AG20443 (cell line): Measurements from ENCODE around the gene KRT28.
"Not testable (repeated sequence)": the region's sequence is repeated elsewhere in the genome, so short reads cannot be mapped to it uniquely, and the experiment has no call there.

Experiments
- DNase-seq: peaks from one replicate; pipeline ENCODE4 v3.0.0; 2012; ENCODE audit warnings: low spot score, mixed read lengths

KRT28 gene

DNA sequence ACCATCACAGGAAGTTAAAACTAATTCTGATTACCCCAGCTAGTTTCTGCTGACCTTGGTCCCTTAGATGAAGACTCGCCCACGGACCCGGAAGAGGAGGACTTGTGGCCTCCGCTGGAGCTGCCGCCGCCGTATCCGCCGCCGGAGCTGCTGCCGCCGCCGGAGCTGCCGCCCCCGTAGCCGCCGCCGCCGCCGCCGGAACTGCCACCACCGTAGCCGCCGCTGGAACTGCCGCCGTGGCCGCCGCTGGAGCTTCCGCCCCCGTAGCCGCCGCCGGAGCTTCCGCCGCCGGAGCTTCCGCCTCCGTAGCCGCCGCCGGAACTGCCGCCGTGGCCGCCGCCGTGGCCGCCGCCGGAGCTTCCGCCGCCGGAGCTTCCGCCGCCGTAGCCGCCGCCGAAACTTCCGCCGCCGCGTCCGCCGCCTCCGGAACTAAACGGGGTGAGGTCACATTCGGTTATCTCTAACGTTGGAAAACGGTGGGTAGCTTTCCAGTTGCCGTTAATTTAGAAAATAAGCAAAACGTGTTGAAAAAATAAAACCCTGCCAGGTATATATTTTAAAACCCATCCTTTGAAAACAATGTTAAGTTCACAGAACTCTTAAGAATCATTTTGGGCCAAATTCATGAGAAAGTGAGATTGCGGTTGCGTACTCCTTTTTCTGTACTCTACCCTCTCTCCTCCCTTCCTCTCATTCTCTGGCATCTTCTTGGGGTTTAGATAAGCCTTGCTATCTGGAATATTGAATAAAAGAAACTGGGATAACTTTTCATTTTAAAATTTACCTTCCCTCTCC lies 19.2 kb upstream of the KRT28 start:
- DNase-seq, result peak; percentile 91

DNA sequence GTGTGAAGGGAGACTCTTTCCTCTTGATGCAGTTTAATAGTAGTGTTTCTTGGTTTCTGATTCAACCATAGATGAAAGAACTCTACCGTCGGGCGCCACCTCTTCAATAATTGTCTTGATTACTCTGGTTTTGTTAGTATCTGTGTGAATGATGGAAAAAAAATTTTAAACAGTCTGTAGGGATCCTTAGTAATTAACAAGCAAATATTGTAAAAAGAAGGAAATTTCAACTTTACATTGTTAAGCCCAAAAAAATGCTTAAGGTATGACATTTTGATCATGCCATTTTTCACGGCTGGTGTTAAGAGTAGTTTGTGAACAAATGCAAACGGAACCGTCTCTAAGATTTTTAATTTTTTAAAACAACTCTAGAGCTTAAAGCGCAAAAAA lies 18.6 kb upstream of the KRT28 start:
- no peak for DNase-seq

DNA sequence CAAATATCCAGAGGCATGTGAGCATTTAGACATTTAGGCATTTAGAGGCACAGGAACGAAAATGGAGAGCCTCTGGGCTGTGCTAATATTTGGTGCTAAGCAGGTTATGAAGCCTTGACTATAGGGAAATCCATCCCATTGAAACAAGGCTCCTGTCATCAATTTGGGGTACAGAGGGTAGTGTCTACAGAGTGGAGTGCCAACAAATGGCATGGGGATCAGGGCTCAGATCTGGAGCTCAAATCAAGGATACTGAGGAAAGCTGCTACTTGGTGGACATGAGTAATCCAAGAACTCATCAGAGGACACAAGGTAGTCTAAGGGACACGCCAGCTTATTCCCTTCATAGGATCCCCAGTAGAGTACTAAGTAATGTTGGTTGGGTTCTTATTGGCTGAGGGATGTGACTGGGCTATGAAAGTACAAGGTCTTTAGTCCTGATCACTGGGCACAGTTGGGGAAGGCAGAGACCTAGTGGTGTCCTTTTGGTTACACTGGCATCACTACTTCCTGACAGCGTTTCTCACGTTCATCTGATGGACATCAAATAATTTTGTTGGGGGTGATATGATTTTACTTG lies 17.4 kb upstream of the KRT28 start:
- no peak for DNase-seq

DNA sequence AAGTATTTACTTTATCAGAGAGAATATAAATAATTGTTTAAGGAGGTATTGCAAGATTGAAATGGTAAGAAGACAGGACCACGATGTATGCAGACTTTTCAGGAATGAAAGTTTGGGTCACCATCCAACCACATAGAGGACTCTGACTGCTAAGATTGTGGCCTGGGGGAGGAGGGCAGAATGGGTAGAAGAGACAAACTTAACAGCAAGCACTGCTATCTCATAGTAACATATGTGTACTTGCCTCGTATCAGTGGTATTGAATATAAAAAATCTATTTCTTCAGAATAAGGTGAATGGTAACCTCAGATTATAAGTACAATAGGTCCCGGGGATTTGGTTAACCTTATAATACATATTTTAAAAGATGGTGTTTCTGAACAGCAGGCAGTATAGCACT lies 16.8 kb upstream of the KRT28 start:
- no peak for DNase-seq

DNA sequence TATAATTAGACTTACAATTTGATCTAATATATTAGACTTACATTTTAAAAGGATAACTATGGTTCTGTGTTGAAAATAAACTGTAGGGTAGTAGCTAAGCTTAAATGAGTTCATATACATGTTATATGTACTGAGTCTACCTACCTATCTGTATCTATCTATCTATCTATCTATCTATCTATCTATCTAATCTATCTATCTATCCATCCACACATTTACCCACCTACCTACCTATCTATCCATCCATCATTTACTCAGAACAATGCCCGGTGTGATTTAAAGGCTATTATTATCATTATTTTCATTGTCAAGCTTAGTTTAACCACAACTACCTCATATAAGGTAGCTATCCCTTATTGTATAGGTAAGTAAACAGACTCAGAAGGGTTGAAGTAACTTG lies 15.6 kb upstream of the KRT28 start:
- DNase-seq, result no peak

DNA sequence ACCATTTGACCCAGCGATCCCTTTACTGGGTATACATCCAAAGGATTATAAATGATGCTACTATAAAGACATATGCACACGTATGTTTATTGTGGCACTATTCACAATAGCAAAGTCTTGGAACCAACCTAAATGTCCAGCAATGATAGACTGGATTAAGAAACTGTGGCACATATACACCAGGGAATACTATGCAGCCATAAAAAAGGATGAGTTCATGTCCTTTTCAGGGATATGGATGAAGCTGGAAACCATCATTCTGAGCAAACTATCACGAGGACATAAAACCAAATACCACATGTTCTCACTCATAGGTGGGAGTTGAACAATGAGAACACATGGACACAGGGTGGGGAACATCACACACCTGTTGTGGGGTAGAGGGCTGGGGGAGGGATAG lies 14.9 kb upstream of the KRT28 start:
- DNase-seq, result not testable (repeated sequence)

DNA sequence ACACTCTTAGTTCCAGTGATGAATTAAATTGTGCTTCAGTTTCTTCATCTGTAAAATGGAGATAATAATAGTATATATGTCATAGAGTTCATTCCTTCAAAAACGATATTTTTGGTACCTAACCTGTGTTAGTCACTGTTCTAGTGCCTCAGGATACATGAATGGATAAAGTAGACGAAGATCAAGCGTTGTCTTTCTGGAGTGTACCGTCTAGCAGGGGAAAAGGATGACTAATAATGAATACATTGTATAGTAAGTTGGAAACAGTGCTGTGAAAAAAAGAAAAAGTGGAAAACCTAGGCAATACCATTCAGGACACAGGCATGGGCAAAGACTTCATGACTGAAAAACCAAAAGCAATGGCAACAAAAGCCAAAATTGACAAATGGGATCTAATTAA lies 14.0 kb upstream of the KRT28 start:
- DNase-seq, result no peak

DNA sequence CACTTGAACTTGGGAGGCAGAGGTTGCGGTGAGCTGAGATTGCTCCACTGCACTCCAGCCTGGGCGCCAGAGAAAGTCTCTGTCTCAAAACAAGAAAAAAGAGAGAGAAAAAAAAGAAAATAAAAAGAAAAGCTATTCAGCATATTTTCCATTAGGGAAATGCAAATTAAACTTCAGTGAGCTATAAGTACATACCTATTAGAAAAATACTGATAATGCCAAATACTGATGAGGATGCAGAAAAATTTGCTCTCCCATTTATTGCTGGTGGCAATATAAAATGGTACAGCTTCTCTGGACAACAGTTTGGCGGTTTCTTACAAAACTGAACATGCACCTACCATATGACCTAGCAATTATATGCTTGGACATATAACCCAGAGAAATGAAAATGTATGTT lies 12.9 kb upstream of the KRT28 start:
- no peak for DNase-seq

DNA sequence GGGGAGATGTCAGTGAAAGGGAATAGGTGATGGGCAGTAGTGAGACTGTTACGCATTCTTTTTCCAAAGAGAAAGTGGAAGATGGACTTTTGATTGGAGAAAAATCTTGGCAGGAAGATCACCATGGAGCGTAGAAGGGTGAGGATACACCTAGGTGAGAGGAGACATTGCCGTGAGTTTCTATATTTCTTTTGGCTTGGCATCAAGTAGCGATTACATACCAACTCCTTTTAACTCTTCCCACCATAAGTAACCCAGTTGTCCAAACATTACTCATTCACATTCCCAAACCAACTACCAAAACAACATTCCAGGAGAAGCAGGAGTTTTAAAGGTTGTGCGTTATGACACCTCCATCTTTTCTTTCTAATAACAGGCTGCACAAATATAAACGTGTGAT lies 10.7 kb upstream of the KRT28 start:
- DNase-seq, result no peak

DNA sequence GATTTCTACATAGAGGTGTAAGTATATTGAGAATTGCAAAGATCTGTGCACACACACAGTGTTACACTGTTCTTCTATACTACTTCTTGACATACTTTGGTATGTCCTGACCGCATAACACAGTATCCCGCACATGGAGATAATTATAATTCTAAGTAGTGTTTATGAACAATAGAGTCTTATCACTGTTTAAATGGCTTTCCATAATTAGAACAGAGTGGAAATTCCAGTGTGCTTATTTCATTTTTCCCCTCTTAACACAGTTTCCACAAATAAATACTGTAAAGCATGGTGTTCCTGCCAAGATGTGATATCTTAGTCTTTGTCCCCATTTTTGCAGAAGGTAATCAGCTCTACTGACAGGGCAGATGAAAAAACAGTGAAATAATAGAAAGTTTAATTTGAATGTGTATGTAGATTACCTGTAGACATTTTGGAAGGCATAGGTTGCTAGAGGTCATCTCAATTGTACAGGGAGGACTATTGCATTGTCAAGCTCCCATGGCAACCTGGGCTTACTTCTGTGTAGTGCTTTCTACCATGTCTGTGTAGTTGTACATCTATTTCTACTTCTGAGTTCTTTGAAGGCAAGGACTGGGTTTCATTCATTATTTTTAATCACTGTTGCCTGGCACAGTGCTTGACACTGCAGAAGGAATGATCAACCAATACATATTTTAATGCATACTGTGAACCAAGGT lies 10.1 kb upstream of the KRT28 start:
- DNase-seq, result no peak

DNA sequence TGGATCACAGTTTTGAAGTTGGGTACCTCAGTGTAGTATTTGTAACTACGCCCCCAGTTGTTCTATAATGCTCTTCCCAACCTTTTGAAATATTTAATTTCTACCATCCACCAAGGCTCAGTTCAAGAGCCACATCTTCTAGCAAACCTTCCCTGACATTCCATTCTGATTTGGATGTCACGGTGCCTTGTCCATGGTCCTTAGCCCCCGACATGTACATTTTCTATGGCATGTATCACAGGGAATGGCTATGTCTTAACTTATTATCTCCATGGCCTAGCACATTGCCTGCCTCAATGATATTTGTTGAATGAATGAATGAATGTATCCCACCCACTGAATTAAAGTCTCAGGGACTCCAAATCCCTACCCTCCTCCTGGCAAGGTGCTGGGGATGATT lies 6.4 kb upstream of the KRT28 start:
- DNase-seq, result no peak

DNA sequence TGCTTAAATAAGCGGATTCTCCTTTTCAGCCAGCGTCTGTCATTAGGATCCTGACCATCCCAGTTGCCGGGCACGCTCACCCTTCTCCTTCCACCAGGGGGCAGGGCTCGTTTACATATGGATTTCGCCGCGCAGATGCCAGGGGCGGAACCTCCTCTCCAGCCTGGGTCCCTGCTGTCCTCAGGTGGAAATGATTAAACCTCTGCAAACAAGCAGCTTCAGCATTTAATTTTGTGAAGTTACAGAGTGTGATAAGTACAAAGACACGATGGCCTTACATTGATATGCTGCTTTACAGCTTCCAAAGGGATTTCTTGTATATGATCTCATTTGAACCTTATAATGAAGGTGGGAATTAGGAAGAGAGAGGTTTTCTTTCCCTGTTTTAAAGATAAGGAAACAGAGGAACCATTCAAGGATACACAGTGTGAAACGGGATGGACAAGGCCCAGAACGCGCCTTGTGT lies 3.9 kb upstream of the KRT28 start:
- DNase-seq, result peak; percentile 91

DNA sequence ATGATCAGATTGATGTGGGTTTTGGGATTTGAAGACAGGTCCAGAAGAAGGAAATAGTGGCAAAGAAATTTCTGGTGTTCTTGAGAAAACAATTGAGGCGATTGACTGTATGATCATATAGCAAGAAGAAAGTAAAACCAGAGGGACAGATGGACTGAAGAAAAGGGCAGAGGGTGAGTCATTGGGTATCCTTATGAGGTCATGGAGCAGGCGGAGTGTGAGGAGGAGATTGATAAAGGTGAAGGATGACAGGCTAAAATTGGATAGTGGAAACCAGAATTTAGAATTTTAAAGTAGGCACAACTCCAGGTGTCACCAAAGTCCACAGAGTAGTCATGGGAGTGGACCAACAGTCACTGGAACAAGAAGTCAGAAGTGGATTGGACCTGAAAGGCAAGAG lies 1.4 kb upstream of the KRT28 start:
- DNase-seq, result no peak

DNA sequence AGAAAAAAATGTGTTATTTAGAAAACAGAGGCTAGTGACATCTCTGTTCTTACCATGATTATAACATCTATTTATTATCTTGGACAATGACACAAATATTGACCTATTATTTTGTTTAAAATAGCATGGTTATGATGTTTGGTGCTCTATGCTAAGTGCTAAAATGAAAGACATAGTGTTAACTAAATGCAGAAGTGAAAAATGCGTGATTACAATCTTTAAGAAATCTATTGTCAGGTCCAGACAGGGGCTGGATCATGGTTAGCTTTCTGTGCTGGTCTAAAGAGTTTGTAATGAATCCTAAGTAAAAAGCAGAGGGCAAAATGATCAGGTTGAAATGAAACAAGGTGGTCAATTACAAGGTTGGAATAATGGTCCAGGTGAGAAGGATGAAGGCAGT lies 622 bp upstream of the KRT28 start:
- no peak for DNase-seq

DNA sequence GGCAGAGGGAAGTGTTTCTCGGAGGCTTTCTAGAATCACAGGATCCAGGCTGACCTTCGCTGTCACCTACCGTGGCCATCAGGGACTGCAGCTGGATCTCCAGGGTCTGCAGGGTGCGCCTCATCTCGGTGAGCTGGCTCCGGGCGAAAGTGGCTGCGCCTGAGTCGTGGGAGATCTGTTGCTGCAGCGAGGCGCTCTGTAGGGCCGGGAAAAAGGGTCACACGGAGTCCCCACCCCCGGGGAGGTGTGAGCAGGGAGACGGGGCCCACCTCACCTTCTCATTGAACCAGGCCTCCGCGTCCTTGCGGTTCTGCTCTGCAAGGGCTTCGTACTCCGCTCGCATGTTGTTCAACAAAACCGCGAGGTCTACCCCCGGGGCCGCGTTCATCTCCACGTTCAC lies 2.9 kb downstream of the KRT28 start:
- no peak for DNase-seq

DNA sequence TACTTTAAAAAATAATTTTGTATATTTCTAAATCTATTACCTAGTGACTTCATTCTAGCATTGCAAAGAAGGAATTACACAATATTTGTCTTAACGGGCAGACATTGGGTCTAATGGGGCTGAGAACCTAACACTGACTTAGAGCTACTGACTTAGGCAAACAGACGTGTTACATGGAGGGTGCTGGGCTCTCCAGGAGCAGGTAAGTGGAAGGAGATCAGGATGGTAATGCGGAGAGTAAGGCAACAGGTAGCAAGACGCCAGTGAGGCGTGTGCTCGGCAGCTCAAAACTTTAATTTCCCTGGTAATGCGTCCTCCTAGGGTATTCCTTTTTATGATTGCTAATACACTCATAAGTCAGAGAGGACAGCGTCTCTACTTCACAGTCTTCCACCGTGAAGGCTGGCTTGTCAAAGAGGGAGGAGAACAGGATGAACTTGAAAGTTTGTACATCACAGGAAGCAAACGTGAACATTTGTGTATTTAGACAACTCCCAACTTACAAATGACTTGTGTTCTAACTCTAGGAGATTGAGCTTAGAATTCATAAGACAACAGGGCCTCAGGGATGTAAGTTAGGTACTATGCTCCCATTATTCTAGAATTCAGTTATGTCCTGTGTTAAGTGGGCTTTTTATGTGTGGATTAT lies 4.6 kb downstream of the KRT28 start:
- no peak for DNase-seq

DNA sequence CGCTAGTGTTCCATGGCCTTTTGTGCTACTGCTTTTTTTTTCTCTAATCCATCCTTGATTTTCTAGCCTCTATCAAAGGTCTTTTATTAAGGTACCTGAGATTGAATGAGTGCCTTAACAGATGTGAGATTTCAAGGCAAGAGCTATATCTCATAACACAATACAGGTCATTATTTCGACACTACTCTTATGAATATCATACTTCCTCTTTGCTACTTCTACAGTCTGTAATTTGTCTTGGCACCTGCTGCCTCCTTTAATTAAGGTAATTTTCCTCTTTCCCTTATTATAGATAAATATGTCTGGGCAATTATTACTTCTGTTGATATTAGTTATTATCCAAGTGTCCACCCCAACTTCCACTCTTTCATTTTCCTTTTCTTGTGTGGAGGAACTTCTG lies 5.3 kb downstream of the KRT28 start:
- DNase-seq, result no peak

DNA sequence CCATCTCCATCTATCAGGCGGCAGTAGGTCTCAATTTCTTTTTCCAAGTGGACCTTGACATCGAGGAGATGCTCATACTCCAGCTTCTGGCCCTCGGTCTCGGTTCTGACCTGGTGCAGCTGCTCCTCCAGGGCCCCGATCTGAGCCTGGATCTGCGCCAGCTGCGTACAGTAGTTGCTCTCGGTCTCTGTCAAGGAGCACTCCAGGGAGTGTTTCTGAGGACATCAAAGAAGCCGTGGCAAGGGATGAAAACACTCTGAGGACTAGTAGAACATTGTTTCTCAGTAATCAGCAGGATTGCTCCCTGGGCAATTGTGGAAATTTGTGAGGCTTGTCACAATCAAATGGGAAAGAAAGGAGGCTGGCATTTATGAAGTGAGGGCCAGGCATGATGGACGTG lies 5.9 kb downstream of the KRT28 start:
- no peak for DNase-seq

DNA sequence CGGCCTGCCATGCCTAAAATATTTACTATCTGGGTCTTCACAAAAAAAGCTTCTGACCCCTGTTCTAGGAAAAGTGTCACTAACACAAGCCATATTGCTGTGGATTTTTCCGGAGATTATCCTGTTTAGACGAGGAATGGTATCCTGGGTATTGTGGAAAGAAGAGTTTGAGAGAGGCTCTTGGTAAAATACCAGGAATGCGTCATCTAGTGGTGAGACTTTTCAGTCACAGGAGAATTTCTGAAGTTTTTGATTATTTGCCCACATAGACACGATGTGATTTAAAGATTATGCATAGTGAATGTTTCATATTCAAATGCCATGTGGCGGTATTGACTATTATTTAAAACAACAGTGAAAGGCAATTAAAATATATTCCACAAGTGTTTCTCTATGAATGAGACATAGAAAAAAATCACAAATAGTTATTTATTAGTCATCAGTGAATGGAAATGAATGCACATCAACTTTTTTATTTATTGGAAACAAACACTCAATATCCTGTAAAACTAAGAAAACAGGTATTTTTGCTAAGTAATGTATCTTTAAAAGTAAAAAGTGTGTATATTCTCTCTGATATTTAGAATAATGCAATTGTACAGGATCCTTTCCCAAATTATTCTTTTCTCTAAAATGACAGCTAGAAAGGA lies 7.8 kb downstream of the KRT28 start:
- peak; percentile 47 for DNase-seq

DNA sequence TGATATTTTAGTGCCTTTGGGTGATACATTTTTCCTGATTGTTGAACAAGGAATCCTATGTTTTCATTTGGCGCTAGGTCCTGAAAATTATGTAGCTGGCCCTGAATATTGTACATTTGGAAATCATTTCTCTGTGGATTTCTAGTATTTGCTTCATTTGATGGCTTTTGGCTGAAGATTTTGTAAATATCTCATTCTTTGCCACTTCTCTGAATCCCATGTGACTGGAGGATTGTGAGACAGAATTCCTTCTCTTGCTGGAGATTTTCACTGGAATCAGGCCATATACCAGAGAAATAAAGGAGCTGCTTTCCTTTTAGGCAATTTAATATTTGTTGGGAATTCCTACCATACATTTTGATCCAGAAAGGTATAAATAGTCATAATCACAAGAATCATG lies 8.6 kb downstream of the KRT28 start:
- DNase-seq, result no peak

DNA sequence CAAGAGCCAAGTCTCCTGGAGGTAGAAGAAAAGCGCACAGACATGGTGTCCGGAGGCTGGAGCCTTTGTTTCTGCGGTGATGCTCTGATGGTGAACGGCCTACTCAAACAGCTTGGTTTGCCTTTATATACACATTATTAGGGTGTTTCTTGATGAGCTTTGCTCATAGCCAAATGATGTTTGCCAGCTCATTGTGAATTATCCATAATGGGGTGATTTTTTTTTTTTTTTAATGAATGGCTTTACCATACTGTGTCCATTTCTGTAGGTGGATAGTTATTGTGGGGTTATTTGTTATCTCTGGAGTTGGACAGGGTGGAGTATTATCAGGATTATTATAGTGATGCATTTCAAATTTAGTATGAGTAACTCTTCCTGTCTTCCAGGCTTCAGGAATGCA lies 17.3 kb downstream of the KRT28 start, which contains the start of gene KRT27:
KRT27 (minus strand) TSS at position 101 of the 400 bp plus-strand sequence; CDS start at position 44, 57 bp downstream.
- no peak for DNase-seq
